ENCODE measurements around the gene FUZ. TPM values are rescaled to one million over a fixed set of nuclear protein-coding genes. Genes with fewer than 3 reads are reported as not detected.

FUZ gene
- total RNA-seq, 1 donor: 4.6 TPM

DNA sequence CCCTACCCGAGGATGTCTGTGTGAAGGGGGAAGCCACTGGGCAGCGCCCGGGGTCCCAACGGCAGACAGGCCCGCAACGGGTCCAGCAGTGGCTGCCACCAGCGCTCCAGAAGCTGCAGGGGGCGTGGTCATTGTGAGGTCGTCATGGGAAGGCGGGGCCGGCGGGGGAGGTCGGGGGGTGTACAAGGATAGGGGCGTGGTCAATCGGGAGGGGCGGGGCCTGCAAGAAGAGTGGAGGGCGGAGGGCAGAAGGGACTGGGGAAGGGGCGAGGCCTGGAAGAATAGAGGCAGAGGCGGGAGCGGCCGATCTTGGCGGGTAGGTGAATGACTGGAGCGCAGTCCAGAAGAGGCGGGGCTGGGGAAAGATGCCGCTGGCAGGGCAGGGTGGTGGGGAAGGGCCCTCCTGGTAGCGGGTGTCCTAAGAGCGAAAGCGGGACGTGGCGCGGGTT lies 4.4 kb downstream of the FUZ start:
- H3K4me1 ChIP-seq (ENCODE audit: insufficient read depth, low read length): peaks cover 31% of the 10 kb centered on the region
- no peaks in the 10 kb centered on the region for H3K9me3 ChIP-seq (ENCODE audit: low read depth, low read length)
- peak overlapping the region; percentile 54 for H3K4me3 ChIP-seq (ENCODE audit: low read length)
- H3K27me3 ChIP-seq (ENCODE audit: insufficient read depth, low read length): no peaks in the 10 kb centered on the region

DNA sequence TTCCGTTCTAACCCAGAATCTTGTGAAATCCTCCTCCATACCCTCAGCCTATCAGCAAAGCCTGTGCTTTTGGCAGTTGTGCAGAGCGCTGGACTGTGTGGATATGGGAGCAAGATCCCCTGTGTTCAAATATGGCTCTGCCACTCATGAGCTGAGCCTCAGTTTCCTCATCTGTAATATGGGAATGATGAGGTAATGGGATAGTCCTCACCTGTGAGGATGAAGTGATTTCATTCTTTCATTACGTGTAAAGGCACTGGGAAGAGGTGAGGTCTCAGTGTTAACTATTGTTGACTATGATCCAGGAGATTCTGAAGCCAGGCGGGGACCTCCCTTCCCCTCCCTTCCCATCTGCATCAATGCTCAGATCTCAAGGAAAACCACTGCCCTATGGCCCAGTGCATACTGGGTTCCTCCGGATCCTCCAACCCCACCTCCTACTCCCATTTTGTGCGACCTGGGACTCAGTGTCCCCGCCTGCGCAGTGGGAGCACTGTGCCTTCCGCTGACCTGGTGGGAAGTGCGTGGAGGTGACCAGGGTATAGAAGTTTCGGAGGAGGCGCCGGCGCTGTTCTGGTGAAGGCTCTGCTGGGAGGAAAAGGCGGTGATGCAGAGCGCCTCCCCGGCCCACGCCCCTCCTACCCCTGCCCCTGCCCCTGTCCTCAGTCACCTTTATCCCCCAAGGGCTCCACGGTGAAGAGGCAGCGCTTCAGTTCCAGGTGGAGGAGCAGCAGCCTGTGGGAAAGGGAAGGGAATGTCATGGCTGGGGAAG lies 5.0 kb downstream of the FUZ start:
- no peaks in the 10 kb centered on the region for H3K27me3 ChIP-seq (ENCODE audit: insufficient read depth, low read length)
- no peak overlapping the region for H3K4me3 ChIP-seq (ENCODE audit: low read length)
- no peaks in the 10 kb centered on the region for H3K9me3 ChIP-seq (ENCODE audit: low read depth, low read length)
- H3K4me1 ChIP-seq (ENCODE audit: insufficient read depth, low read length): peaks cover 31% of the 10 kb centered on the region

DNA sequence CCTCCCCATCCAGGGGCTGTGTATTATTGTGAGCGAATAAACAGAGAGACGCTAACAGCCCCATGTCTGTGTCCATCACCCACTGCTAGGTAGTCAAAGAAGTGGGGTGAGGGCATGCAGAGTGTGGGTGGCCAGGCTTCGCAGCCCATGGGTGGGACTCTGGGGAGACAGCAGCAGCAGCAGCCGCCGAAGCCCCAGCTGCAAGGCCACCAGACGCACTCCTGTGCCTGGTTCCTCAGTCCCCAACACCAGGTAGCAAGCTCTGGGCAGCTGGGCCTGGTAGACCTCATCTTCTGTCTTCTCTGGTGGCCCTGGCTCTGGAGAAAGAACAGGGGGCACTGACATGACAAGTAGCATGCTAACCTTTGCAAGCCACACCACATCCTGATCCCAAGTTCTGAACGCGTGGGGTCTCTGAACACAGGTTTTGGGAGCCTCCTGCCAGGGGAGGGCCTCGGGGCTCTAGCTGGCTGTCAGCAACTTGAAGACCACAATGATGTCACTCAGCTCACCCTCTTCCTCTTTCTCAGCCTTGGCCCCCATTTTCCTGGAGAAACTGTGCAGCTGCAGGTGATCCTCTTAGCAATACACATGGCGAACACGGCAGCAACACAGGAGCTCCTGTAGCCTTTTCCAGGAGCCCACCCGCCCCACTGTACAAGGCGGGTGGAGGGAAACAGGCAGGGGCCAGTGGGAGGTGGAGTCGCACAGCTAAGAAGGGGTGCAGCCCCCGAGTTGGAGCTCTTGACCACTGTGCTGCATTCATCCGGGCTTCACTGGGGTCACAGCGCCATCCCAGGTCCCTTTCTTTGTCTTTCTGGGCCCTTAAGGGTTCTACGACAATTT lies 5.8 kb downstream of the FUZ start:
- H3K4me1 ChIP-seq (ENCODE audit: insufficient read depth, low read length): peaks cover 24% of the 10 kb centered on the region
- no peaks in the 10 kb centered on the region for H3K9me3 ChIP-seq (ENCODE audit: low read depth, low read length)
- H3K27me3 ChIP-seq (ENCODE audit: insufficient read depth, low read length): no peaks in the 10 kb centered on the region
- no peak overlapping the region for H3K4me3 ChIP-seq (ENCODE audit: low read length)

DNA sequence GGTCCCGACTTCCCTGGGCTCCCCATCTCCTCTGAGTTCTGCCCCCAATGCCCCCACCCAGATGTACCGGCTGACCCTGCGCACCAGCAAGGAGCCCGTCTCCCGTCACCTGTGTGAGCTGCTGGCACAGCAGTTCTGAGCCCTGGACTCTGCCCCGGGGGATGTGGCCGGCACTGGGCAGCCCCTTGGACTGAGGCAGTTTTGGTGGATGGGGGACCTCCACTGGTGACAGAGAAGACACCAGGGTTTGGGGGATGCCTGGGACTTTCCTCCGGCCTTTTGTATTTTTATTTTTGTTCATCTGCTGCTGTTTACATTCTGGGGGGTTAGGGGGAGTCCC lies 6.5 kb downstream of the FUZ start:
- Histone ChIP-seq H3K4me1 (ENCODE audit: insufficient read depth, low read length) (peaks cover 23% of the 10 kb centered on the region), H3K4me3 (ENCODE audit: low read length) (no peak overlapping the region), H3K27me3 (ENCODE audit: insufficient read depth, low read length) (no peaks in the 10 kb centered on the region), H3K9me3 (ENCODE audit: low read depth, low read length) (no peaks in the 10 kb centered on the region)

DNA sequence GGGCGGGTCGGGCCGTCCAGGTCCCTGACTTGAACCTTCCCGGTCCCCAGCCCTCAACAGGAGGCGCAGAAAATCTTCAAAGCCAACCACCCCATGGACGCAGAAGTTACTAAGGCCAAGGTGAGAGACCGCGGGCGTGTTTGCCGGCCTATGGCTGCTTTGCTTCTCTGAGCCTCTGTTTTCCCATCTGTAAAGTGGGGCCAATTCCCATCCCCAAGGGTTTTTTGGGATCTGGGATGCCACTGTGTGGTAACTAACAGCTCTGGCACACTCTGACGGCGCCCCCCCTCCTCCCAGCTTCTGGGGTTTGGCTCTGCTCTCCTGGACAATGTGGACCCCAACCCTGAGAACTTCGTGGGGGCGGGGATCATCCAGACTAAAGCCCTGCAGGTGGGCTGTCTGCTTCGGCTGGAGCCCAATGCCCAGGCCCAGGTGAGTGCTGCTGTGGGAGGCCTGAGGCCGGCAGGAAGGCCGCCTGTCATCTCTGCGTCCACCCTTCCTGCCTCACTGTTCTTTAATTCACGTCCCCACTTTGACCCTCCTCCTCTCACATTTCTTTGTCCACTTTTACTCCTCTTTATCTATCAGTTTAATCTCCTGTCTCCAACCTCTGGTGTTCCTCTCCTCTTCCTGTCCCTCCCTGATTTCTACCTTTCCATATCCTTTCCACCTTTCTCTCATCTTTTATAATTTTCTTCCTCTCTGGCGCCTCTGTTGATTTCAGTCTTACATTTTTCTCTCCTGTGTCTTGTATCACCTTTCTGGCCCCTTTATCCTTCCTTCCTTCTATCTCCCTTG lies 7.1 kb downstream of the FUZ start:
- Histone ChIP-seq H3K4me3 (ENCODE audit: low read length) (no peak overlapping the region), H3K4me1 (ENCODE audit: insufficient read depth, low read length) (peaks cover 23% of the 10 kb centered on the region), H3K9me3 (ENCODE audit: low read depth, low read length) (no peaks in the 10 kb centered on the region), H3K27me3 (ENCODE audit: insufficient read depth, low read length) (no peaks in the 10 kb centered on the region)

DNA sequence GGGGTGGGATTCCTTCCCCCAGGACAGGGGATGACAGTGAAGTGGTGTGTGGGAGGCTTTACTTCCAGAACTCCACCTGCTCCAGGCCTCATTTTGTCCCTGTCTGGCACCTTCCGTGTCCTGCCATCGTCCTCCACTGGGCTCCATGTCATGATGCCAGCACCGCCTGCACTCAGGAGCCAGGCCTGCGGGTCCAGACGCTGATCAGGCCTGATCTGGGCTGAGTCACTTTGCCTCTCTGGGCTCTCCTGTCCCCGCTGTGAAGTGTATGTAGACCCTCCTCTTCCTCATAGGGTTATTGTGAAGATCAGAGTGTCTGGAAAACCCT lies 9.6 kb downstream of the FUZ start:
- Histone ChIP-seq H3K4me3 (ENCODE audit: low read length) (no peak overlapping the region), H3K9me3 (ENCODE audit: low read depth, low read length) (no peaks in the 10 kb centered on the region), H3K27me3 (ENCODE audit: insufficient read depth, low read length) (no peaks in the 10 kb centered on the region), H3K4me1 (ENCODE audit: insufficient read depth, low read length) (peaks cover 10% of the 10 kb centered on the region)

DNA sequence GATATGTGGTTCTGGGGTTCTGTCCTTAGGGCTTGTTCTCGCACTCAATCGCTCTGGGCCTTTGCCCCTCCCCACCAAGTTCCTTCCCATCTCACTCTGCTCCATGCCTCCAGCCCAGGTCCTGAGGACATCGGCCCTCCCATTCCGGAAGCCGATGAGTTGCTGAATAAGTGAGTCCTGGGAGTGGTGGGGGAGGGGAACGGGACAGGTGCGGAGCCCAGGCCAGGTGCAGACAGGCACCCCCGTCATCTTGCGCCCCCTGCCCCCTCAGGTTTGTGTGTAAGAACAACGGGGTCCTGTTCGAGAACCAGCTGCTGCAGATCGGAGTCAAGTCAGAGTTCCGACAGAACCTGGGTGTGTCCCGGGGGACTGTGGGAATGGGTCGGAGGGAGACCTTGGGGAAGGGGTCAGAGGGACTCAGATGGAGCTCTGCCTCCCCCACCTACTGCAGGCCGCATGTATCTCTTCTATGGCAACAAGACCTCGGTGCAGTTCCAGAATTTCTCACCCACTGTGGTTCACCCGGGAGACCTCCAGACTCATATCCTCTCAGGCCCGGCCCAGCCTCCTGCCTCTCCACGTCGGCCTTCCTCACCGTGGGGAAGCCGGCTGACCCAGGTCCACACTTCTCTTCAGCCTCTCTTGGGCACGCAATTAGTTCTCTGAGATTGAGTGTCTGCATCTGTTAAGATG lies 10.1 kb downstream of the FUZ start:
- H3K27me3 ChIP-seq (ENCODE audit: insufficient read depth, low read length): no peaks in the 10 kb centered on the region
- H3K4me3 ChIP-seq (ENCODE audit: low read length): no peak overlapping the region
- H3K4me1 ChIP-seq (ENCODE audit: insufficient read depth, low read length): peaks cover 7% of the 10 kb centered on the region
- no peaks in the 10 kb centered on the region for H3K9me3 ChIP-seq (ENCODE audit: low read depth, low read length)

DNA sequence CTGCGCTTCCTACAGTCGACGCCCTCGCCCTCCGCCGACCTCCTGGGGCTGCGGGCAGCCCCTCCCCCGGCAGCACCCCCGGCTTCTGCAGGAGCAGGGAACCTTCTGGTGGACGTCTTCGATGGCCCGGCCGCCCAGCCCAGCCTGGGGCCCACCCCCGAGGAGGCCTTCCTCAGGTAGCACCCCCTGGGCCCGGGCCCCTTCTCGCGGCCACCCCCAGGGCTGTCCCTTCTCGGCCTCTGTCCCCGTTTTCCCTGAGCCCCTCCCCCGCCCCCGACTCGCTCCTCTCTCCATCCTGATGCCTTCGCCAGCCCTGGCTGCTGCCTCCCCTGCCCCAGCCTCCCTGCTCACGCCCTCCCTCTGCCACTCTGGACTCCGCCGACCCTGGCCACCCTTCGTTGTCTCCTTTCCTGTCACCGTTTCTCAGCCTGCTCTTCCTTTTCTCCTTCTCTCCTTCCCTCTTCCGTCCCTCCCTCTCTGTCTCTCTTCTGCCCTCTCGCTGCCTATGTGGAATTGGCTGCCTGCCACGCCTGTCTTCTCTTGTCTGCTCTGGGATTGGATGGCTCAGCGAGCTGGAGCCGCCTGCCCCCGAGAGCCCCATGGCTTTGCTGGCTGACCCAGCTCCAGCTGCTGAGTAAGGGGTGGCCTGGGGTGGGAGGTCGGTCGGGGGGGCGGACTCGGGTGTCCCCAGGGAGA lies 11.0 kb downstream of the FUZ start:
- Histone ChIP-seq H3K27me3 (ENCODE audit: insufficient read depth, low read length) (no peaks in the 10 kb centered on the region), H3K9me3 (ENCODE audit: low read depth, low read length) (no peaks in the 10 kb centered on the region), H3K4me1 (ENCODE audit: insufficient read depth, low read length) (peaks cover 2% of the 10 kb centered on the region), H3K4me3 (ENCODE audit: low read length) (no peak overlapping the region)

DNA sequence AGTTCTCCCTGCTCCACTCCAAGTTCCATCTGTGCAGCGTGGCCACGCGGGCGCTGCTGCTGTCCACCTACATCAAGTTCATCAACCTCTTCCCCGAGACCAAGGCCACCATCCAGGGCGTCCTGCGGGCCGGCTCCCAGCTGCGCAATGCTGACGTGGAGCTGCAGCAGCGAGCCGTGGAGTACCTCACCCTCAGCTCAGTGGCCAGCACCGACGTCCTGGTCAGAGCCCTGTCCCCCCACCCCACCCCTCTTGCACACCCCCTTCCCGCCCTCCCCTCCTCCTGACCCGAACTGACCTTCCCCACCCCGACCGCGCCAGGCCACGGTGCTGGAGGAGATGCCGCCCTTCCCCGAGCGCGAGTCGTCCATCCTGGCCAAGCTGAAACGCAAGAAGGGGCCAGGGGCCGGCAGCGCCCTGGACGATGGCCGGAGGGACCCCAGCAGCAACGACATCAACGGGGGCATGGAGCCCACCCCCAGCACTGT lies 11.6 kb downstream of the FUZ start:
- Histone ChIP-seq H3K27me3 (ENCODE audit: insufficient read depth, low read length) (no peaks in the 10 kb centered on the region), H3K9me3 (ENCODE audit: low read depth, low read length) (no peaks in the 10 kb centered on the region), H3K4me1 (ENCODE audit: insufficient read depth, low read length) (no peaks in the 10 kb centered on the region), H3K4me3 (ENCODE audit: low read length) (no peak overlapping the region)

DNA sequence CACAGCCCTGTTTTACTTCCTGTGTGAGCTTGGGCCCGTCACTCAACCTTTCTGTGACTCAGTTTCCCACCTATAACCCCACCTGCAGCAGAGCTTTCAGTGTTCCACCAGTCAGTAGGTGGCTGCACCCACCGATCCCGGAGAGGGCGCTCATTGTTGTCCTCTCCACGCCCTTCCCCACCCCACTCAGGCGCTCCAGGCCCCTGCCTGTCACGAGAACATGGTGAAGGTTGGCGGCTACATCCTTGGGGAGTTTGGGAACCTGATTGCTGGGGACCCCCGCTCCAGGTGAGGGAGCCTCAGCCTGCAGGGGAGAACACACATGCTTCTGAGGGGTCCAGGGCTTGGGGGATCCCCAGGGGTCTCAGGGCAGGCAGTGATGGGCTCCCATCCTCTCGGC lies 12.3 kb downstream of the FUZ start:
- H3K27me3 ChIP-seq (ENCODE audit: insufficient read depth, low read length): no peaks in the 10 kb centered on the region
- no peaks in the 10 kb centered on the region for H3K4me1 ChIP-seq (ENCODE audit: insufficient read depth, low read length)
- no peaks in the 10 kb centered on the region for H3K9me3 ChIP-seq (ENCODE audit: low read depth, low read length)
- H3K4me3 ChIP-seq (ENCODE audit: low read length): no peak overlapping the region

DNA sequence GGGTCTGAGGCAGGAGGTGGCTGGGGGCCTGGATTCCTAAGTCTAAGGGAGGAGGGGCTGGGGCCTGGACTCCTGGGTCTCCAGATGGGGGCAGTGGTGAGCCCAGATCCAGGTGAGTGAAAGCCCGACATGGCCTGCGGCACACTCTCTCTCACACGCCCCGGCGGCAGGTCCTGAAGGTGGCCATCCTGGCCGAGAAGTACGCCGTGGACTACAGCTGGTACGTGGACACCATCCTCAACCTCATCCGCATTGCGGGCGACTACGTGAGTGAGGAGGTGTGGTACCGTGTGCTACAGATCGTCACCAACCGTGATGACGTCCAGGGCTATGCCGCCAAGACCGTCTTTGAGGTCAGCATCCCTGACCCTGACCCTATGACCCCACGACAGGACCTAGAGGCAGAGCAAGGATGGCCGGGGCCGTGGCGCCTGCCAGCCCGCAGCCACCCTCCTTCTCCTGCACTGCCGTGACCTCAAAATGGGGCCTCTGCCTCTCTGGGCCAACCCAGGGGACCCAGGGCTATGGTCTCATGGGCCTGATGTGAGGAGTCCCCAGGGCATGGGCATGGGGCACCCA lies 13.2 kb downstream of the FUZ start:
- H3K27me3 ChIP-seq (ENCODE audit: insufficient read depth, low read length): no peaks in the 10 kb centered on the region

DNA sequence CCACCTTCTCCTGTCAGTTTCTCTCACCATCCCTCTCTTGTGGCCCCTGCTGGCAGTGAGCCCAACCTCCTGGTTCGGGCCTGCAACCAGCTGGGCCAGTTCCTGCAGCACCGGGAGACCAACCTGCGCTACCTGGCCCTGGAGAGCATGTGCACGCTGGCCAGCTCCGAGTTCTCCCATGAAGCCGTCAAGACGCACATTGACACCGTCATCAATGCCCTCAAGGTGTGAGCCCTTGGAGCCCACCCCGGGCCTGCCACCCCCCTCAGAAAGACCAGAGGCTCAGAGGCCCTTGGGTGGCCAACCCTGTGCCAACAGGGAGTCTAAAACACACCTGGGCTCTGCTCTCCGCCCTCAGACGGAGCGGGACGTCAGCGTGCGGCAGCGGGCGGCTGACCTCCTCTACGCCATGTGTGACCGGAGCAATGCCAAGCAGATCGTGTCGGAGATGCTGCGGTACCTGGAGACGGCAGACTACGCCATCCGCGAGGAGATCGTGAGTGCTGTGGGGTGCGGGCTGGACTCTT lies 13.8 kb downstream of the FUZ start:
- Histone ChIP-seq H3K4me3 (ENCODE audit: low read length) (no peak overlapping the region), H3K4me1 (ENCODE audit: insufficient read depth, low read length) (no peaks in the 10 kb centered on the region)

More for the DNA sequence above, 13.2 kb downstream of the FUZ start:
- no peaks in the 10 kb centered on the region for H3K9me3 ChIP-seq (ENCODE audit: low read depth, low read length)
- H3K4me1 ChIP-seq (ENCODE audit: insufficient read depth, low read length): no peaks in the 10 kb centered on the region
- H3K4me3 ChIP-seq (ENCODE audit: low read length): no peak overlapping the region

DNA sequence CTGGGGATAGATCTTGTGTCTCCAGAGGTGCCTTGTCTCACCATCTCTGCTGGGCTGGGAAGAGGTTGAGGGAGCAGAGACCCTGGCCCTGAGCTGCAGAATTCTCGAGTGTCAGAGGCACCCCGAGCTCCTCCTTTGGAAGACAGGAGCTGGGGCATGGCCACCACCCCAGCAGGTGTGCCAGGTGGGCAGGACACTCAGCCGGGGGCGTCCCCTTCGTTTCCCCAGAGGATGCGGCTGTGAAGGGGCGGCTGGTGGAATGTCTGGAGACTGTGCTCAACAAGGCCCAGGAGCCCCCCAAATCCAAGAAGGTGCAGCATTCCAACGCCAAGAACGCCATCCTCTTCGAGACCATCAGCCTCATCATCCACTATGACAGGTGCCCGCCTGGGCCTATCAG lies 14.5 kb downstream of the FUZ start:
- no peaks in the 10 kb centered on the region for H3K9me3 ChIP-seq (ENCODE audit: low read depth, low read length)
- no peaks in the 10 kb centered on the region for H3K27me3 ChIP-seq (ENCODE audit: insufficient read depth, low read length)
- no peaks in the 10 kb centered on the region for H3K4me1 ChIP-seq (ENCODE audit: insufficient read depth, low read length)
- no peak overlapping the region for H3K4me3 ChIP-seq (ENCODE audit: low read length)

More for the DNA sequence above, 13.8 kb downstream of the FUZ start:
- Histone ChIP-seq H3K9me3 (ENCODE audit: low read depth, low read length) (no peaks in the 10 kb centered on the region), H3K27me3 (ENCODE audit: insufficient read depth, low read length) (no peaks in the 10 kb centered on the region)

DNA sequence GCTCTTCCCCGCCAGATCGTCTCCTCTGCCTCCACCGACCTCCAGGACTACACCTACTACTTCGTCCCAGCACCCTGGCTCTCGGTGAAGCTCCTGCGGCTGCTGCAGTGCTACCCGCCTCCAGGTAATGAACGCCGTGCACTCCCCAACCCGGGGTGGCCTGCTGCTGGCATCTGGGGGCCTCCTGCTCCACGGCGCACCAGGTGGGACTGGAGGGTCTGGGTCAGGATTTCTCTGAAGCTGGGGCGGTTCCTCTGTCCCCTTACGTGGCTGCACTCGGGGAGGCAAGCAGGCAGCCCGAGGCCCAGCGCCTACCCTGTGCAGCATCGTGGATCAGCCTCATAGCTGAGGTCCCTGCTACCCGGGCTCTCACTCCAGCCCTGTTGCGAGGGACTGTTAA lies 17.5 kb downstream of the FUZ start:
- Histone ChIP-seq H3K9me3 (ENCODE audit: low read depth, low read length) (no peaks in the 10 kb centered on the region), H3K4me3 (ENCODE audit: low read length) (no peak overlapping the region), H3K4me1 (ENCODE audit: insufficient read depth, low read length) (no peaks in the 10 kb centered on the region), H3K27me3 (ENCODE audit: insufficient read depth, low read length) (no peaks in the 10 kb centered on the region)
